GM21447 (cell line): ENCODE measurements around the gene NMUR1.

Experiments
- ATAC-seq: cut with Tn5 transposase; IDR thresholded peaks from one replicate; pipeline ENCODE4 v1.9.1; 2021; ENCODE audit not compliant: unreplicated experiment

Gene NMUR1

DNA sequence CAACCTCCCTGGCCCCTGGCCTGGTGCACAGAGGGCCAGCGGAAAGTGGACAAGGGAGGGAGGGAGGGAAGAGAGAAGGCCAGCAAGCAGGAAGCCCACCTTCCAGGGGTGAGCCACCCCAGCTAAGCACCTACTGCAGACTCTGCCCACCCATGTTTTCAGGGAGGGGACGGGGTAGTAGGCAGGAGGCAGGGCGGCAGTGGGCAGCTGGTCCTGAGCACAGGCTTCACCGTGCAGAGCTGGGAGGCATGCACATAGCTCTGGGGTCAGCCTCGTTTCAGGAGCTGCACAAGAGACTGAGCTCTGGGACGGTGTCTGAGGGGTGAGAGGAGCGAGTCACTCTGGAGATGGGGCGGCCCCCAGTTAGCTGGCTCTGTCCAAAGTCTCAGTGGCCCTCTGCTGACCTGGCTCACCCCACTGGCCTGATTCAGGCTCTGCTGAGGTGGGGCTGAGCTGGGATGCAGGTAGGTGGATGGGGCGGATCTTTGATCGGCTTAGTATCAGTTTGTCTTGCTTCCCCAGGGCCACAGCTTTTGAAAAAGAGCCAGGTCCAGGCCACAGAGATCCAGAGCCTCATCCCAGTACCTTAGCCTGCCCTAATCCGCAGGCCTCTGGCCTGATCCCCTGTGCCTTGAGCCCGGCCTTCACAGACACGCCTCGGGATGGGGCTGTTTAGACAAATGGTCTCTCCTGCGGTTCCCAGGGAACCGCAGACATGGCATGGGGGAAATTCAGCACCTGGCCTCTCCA is 3.7 kb downstream of the NMUR1 start:
- no peak for ATAC-seq

DNA sequence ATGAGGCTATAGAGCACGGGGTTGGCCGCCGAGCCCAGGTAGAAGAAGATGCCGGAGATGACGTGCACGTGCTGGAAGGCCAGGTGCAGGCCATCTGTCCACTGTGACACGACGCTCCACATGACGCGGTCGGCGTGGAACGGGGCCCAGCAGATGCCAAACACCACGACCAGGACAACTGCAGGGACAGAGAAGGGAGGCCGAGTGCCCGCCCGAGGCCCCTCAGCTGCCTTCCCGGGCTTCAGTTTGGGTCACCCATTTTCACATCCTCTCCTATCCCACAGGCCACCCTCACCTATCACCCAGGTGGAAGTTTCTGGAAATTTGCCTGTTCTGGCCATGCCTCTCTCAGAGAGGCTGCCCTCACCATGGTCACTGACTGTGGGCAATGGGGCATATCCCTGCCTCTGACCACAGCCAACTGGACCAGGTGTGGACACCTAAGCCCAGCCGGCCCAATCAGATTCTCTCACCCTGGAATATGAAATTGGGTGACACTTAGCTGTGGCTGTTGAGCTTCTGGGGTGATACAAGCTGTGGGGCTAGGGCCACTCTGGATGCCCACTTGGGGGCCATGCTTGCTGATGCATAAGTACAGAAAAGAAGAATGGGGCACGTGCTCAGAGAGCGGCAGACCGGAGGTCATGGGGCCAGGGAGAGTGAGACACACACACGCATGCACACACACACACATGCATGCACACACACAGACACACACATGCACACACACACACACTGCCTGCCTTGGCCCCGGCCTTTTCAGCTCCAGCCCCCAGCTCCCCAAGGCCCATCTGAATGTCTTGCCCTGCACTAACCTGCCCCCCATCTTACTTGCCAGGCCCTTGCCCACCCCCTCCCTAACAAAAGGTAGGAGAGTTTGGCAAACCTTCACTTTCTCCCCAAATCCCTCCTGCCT is 4.7 kb downstream of the NMUR1 start:
- ATAC-seq, result no peak

DNA sequence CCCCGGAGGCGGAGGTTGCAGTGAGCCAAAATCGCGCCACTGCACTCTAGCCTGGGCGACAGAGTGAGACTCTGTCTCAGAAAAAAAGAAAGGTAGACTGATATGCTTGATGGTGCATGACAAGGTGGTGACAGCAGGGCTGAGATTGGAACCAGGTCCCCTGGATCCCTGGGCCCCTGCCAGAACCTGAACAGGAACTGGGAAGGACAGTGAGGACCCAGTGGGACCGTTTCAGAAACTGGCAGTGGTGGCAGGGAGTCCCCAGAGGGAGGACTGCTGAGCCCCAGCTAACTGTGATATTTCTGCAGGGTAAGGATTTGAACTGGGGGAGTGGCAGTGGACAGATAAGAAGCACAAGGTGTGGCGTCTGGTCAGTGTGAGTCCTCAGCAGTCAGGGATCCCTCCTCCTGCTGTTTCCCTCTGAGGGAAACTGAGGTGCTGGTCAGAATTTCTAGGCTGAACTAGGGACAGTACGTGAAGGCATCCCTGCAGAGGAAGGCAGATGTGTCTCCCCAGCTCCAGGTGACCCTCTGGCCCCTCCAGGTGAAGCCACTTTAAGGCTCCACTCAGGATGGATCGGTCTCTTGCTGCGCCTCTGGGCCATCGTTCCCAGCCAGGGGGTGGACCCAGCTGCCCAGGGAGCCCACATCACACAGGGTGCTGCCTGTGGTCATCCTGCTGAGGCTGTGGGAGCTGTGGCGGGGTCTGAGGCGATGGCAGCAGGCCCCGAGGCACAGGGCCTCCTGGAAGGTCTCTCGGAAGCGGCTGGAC is 5.6 kb downstream of the NMUR1 start:
- no peak for ATAC-seq

DNA sequence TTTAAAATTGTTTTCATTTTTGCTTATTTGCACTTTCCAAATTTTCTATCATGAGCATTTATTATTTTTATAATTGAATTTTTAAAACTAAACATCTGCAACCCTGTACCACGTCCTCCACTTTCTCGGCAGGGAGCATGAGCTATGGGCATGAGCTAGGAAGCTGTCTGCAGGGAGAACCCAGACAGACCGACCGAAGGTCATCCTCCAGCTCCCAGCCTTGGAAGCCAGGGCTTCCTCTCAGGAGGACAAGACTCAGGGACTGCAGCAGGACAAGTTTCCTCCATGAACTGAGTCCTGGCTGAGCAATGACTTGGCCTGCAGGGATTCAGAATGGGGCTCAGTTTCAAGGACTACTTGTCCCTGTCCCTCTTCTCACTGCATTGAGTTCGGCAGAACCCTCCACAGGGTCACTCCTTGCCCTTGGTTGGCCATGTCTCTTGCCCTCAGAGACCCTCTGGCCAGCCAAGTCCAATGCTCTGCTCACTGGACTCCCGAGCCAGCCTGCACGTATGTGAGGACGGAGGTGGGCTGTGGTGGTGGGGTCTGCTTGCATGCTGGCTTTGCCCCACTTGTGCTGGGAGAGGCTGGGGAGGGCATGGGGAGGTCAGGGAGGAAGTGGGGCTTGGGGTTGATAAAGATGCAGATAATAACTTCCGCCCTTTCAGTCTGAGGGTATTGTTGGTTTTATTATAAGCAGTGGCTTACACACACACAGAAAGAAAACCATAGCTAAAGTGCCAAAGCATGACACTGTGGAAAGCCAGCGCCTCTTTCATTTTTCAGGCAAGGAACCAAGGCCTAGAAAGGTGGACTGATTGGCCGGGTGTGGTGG is 6.6 kb downstream of the NMUR1 start:
- no peak for ATAC-seq

DNA sequence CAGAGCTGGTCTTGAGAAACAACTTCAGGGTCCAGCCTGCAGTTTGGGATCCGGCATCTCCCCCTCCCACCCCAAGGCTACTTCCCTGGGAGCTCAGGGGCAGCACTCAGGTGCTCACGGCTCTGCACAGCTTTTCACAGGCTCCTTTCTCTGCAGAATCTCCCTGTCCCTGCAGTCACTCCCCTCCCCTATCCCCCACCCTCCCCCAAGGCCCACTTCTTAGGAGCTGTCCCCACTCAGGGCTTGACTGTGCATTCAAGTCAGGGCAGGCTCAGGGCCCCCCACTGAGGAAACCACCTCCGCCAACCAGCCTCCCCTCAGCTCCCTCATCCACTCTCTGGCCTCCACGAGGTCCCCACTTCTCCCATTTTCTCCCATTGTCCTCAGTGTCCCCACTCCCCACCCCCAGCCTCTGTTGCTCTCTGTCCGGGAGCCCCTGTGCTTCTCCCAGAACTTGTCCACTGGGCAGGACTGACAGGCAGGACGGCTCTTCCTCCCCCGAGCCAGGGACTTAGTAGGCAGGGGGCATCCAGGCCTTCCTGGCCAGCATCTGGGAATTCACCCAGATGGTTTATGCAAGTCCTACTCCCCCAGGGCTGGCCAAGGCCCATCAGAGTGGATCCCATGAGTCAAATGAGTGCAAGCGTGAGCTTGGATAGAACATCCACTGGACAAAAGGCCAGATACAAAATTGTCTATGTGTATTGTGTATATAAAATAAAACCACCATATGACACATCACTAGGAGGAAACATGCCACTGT is 7.6 kb downstream of the NMUR1 start:
- no peak for ATAC-seq

DNA sequence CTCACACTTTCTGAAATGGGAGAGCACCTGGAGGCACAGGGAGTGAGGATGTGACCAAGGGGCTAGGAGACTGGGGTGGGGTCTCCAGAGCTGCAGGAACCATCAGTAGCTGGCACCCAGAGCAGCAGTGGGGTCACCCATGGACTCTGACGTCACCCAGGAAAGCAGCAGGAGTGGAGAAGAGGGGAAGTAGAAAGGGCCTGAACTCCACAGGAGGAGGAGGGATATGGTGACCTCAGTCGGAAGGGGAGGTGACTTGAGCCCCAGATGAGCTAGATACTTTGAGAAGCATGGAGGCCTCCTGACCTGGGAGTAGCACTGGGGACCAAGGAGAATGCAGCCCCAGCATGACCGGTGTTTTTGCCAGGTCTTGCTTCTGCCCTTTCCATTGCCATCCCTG is 8.8 kb downstream of the NMUR1 start:
- no peak for ATAC-seq

DNA sequence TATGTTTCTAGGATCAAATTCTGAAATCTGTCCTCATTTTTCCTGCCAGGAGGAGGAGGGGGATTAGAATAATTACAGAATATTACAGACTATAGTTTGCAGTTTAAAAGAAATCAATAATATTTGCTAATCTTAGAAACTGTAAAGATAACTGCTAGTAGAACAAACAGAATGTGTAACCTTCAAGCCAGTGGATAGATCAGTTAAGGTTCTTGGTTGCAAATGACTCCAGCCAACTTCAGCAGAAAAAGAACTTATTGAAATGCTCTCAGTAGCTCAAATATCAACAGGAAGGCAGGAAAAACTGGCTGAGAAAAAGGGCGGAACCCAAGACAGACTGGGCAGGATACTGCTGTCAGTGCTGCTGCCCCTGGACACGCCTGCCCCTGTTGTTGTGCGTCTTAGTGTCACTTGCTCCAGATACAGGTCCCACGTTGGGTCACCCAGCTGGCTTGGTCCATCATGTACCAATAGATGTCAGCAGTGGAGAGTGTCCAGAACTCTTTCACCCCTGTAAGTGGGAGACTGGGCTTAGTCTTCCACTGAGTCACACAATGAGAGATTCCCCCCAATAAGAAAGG is 10.2 kb downstream of the NMUR1 start:
- no peak for ATAC-seq

DNA sequence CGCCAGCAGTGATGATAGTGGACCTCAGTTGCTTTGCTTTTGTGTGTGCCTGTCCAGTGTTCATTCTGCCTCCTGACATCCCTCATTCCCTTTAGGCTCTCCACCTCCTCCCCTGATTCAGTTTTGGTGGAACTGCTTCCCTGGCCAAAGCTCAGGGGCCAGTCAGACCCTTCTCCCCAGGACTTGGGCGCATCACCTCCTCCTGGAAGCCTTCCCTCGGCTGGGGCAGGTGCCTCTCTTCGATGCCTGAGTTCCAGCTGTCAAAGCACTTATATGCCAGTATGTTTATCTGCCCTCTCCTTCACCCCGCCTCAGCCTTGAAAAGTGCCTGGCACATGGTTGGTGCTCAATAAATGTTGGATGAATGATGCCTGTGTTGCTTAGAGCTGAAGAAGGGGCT is 11.5 kb downstream of the NMUR1 start:
- ATAC-seq, result no peak

DNA sequence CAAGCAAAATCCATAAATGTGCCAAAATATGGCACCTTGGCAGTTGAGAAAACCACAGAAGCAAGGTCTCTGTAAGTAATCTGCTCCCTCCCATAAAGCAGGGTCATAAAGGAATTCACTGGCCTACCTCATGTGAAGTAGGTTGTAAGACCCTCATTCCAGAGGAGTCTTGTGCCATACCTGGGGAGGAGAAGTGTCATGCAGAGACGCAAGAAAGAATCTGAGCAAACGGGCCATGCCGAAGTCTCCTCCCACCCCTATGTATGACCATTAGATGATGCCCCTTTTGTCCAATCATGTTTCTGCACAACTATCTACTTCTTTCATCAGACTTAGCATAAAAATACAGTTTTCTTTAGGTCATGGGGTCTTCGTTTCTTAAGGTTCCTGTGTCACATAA is 14.6 kb downstream of the NMUR1 start:
- no peak for ATAC-seq

DNA sequence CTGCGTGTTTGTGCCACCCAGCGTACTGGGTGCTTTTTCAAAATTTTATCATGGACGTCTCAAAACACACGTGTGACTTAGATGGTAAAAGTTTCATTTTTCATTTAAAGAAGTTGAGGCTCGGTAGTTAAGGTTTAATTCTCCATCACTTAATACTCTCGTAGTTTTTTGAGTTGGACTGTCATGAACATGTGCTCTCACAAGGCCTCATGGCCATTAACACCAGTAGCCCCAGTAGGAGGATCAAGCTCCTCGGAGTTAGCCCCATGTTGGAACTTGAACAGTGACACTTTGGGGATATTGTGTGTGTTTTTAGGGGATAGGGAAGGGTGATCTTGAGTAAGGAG is 15.3 kb downstream of the NMUR1 start:
- ATAC-seq, result no peak

DNA sequence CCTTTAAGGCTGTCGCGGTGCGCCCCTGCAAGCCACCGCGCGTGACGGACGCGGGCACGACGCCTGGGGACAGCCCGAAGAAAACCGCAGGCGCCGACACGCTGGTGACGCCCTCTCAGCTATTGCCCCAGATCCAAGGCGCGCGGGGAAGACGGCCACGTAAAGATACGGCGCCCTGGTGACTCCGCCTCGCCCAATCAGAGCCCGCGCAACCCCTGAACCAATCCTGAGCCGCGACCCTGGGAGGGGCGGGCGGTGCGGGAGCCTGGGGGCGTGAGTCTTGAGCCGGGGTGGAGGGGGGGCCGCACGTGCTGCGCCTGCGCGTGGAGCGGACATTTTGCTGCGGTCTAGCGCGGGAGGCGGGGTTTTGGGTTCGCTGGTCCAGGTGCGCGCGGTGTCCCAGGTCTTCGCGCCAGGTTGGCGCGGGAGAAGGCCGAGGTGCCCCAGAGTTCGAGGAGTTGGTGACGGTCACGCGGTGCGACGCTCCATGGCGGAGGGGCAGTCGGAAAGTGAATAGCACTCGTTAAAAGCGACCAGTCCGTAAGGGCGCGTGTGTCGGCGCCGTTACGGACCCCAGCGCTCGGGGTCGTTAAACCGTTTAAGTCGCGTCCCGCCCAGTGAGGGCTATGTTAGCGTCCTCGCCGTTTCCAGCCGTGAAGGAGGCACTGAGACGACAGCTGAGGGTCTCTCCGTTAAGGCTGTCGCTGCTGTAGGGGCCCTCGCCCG is 15.9 kb downstream of the NMUR1 start:
- peak; percentile 97 for ATAC-seq

DNA sequence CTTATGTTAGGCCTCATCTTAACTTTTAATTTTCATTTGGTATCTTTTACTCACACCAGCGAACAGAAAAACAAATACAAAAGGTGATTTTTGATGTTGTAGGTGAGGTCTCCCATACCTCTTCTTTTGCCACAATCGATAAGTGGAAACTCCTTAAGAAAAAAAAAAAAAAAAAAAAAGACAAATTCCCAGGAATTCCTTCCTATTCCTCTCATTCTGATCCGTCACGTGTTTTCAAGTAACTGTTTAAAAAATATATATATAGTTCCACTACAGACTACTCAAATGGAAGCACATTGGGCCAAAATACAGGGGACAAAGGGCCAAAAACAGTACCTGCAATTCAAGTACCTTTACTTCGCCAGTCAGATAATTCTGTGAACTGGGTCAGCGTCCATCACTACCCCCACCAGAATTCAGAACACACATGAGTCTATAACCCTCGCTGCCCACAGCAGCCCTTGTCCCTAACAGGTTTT is 16.5 kb downstream of the NMUR1 start:
- ATAC-seq, result no peak

DNA sequence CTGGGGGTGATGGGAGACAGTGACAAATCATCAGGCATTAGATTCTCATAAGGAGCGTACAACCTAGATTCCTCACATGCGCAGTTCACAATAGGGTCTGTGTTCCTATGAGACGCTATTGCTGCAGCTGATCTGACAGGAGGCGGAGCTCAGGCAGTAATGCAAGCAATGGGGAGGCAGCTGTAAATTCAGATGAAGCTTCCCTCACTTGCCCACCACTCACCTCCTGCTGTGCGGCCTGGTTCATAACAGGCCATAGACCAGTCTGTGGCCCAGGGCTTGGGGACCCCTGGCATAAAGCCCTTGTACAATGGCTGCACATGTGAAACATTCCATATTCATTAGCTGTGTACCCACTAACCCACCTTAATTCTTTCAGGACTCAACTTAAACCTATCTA is 18.0 kb downstream of the NMUR1 start:
- ATAC-seq, result no peak

DNA sequence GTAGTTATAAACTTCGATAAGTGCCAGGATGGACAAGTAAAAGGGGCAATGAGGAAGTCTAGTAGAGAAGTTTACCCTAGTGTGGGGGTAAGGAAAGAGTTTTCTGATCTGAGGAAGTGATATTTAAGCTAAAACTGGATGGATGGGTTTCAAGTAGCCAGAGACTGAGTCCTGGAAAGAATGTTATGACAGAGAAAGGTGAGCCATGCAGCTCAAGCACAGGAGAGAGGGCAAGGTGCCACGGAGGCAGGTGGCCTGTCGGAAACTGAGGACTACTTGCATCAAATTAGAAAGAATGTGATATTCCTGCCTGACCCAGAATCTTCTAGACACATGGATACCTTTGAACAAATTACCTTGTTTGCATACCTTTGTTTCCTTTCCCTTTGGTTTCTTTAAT is 26.5 kb downstream of the NMUR1 start:
- ATAC-seq, result no peak

DNA sequence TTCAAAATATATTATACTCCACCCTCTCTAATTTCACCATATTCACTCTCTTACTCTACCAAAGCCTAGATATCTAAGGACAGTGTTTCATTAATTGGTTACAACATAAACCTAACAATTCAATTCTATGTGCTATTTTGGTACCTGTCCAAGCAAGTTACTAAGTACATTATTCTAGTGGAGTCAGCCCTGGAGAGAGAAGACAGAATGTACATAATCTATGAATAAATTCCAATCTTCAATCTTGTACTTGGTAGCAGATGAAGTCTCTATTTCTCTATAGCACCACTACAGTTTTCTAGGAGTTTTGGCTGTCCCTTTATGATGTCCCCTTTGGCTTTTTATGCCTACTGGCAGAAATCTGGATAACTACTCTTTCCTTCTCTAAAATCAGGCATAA is 27.6 kb downstream of the NMUR1 start:
- ATAC-seq, result no peak

DNA sequence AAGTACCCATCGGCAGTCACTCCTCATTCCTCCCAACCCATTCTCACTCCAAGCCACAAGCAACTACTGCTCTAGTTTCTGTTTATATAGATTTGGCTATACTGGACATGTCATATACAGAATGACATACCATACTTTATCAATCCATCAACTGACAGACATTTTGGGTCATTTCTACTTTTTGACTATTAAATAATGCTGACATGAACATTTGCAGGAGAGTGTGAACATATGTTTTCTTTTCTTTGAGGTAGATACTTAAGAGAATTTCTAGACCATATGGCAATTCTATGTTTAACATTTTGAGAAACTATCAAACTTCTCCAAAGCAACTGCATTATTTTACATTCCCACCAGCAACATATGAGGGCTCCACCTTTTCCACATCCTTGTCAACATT is 32.6 kb downstream of the NMUR1 start:
- no peak for ATAC-seq

DNA sequence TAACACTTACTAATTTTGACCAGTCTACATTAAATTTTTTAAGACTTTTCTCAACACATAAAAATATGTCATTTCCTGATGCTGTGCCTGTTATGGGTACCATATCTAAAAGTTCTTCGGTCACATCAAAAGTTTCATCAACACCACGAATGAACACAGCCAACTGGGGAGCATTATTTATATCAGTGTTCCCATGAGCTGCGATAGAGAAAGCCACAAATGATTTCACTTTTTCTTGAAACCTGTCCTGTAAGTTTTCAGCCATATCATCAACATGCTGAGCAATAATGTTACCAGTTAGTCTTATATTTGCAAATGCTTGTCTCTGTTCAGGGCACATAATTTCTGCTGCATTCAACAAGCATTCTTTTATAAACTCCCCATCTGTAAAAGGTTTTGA is 35.6 kb downstream of the NMUR1 start:
- ATAC-seq, result no peak

DNA sequence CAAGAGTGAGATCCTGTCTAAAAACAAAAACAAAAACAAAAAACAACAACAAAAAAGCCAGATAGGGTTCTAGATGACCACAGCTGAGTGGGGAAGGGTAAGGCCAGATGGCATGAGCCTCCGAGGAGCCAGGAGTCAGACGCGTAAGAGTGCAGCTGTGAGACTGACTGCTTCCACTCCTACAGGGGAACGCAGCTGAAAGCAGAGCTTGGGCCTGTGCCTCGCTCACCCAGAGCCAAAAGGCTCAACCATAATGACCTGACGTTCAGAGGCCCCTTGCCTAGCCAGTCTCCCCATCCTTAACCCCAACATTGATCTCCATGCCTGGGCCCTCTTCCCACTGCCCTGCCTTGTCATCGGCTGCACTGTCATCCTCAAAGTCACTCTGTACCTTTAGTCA is 39.4 kb downstream of the NMUR1 start:
- no peak for ATAC-seq

DNA sequence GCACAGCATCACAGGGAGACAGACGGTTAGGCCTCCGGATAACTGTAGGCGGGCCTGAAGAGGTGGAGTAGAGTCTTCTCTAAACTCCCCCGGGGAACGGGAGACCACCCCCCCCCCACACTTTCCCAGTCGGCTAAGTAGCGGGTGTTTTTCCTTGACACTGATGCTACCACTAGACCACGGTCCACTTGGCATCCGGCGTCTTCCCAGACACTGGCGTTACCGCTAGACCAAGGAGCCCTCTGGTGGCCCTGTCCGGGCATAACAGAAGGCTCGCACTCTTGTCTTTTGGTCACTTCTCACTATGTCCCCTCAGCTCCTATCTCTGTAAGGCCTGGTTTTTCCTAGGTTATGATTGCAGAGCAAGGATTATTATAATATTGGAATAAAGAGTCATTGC is 40.3 kb downstream of the NMUR1 start:
- ATAC-seq, result no peak
